H9 (cell line): ENCODE measurements around the gene P2RX6. TPM values are rescaled to one million over a fixed set of nuclear protein-coding genes. Genes with fewer than 3 reads are reported as not detected.

ENCODE experiments used
- DNase-seq: peaks from one replicate; pipeline ENCODE4 v3.0.0-alpha.2; 2017
- H2AFZ ChIP-seq: one replicate; pipeline ENCODE4 v1.6.1; 2013; ENCODE audit warnings: mild to moderate bottlenecking, low read length, control low read depth, moderate library complexity
- H2AK5ac ChIP-seq: 2 replicates; pipeline ENCODE4 v1.6.1; 2013; ENCODE audit warnings: low read length, control low read depth, mixed read lengths; ENCODE audit not compliant: insufficient read length
- H2BK120ac ChIP-seq: one replicate; pipeline ENCODE4 v1.6.1; 2013; ENCODE audit warnings: low read depth, mild to moderate bottlenecking, low read length, control low read depth, inconsistent platforms; ENCODE audit not compliant: poor library complexity, severe bottlenecking
- H2BK12ac ChIP-seq: 2 replicates; pipeline ENCODE4 v1.6.1; 2013; ENCODE audit warnings: low read length, control low read depth, mixed read lengths, low read depth; ENCODE audit not compliant: insufficient read length
- H2BK15ac ChIP-seq: 2 replicates; pipeline ENCODE4 v1.6.1; 2013; ENCODE audit warnings: low read depth, low read length, control low read depth
- H2BK20ac ChIP-seq: one replicate; pipeline ENCODE4 v1.6.1; 2013; ENCODE audit warnings: low read depth, mild to moderate bottlenecking, low read length, control low read depth, inconsistent platforms; ENCODE audit not compliant: poor library complexity, severe bottlenecking
- H2BK5ac ChIP-seq: 2 replicates; pipeline ENCODE4 v1.6.1; 2013; ENCODE audit warnings: low read length, control low read depth, mixed read lengths; ENCODE audit not compliant: insufficient read length
- H3K14ac ChIP-seq: 2 replicates; pipeline ENCODE4 v1.6.1; 2013; ENCODE audit warnings: low read length, control low read depth; ENCODE audit not compliant: insufficient read depth
- H3K18ac ChIP-seq: 2 replicates; pipeline ENCODE4 v1.6.1; 2013; ENCODE audit warnings: low read depth, mild to moderate bottlenecking, mixed read lengths, low read length, control low read depth; ENCODE audit not compliant: insufficient read length
- H3K23ac ChIP-seq: 2 replicates; pipeline ENCODE4 v1.6.1; 2013; ENCODE audit warnings: low read length, control low read depth, mixed read lengths, low read depth; ENCODE audit not compliant: insufficient read length
- H3K23me2 ChIP-seq: 2 replicates; pipeline ENCODE4 v1.6.1; 2013; ENCODE audit warnings: low read depth, mild to moderate bottlenecking, mixed read lengths, low read length, control low read depth; ENCODE audit not compliant: insufficient read length, poor library complexity, severe bottlenecking
- H3K27ac ChIP-seq: 2 replicates; pipeline ENCODE4 v1.5.1; 2013; ENCODE audit warnings: low read length, control low read depth, mixed read lengths, low read depth; ENCODE audit not compliant: insufficient read length
- H3K27me3 ChIP-seq: 2 replicates; pipeline ENCODE4 v1.6.1; 2013; ENCODE audit warnings: low read length, control low read depth, inconsistent platforms; ENCODE audit not compliant: insufficient read depth
- H3K4ac ChIP-seq: 2 replicates; pipeline ENCODE4 v1.6.1; 2013; ENCODE audit warnings: low read depth, mild to moderate bottlenecking, control low read depth, inconsistent platforms, low read length, moderate library complexity
- H3K4me1 ChIP-seq: 2 replicates; pipeline ENCODE4 v1.6.1; 2013; ENCODE audit warnings: low read length, control low read depth, inconsistent platforms; ENCODE audit not compliant: insufficient read depth
- H3K4me2 ChIP-seq: 2 replicates; pipeline ENCODE4 v1.6.1; 2013; ENCODE audit warnings: low read length, control low read depth, mixed read lengths; ENCODE audit not compliant: insufficient read length, insufficient read depth
- H3K56ac ChIP-seq: 2 replicates; pipeline ENCODE4 v1.6.1; 2013; ENCODE audit warnings: low read depth, mild to moderate bottlenecking, mixed read lengths, low read length, control low read depth; ENCODE audit not compliant: insufficient read length
- H3K79me1 ChIP-seq: 2 replicates; pipeline ENCODE4 v1.6.1; 2013; ENCODE audit warnings: low read depth, mild to moderate bottlenecking, moderate library complexity, low read length, control low read depth, inconsistent platforms; ENCODE audit not compliant: insufficient read depth, poor library complexity, severe bottlenecking
- H3K79me2 ChIP-seq: 2 replicates; pipeline ENCODE4 v1.6.1; 2013; ENCODE audit warnings: low read length, control low read depth, inconsistent platforms; ENCODE audit not compliant: insufficient read depth
- H3K9ac ChIP-seq: 2 replicates; pipeline ENCODE4 v1.6.1; 2013; ENCODE audit warnings: low read length, control low read depth, mixed read lengths; ENCODE audit not compliant: insufficient read length; ENCODE audit errors: extremely low read depth
- H3K9me3 ChIP-seq: one replicate; pipeline ENCODE4 v1.6.1; 2013; ENCODE audit warnings: low read depth, low read length, inconsistent platforms; ENCODE audit not compliant: control insufficient read depth
- H3T11ph ChIP-seq: one replicate; pipeline ENCODE4 v1.6.1; 2013; ENCODE audit warnings: mild to moderate bottlenecking, low read length, control low read depth, inconsistent platforms
- H4K20me1 ChIP-seq: one replicate; pipeline ENCODE4 v1.6.1; 2013; ENCODE audit not compliant: control insufficient read depth, insufficient read length, insufficient read depth
- H4K5ac ChIP-seq: 2 replicates; pipeline ENCODE4 v1.6.1; 2013; ENCODE audit warnings: low read depth, mild to moderate bottlenecking, mixed read lengths, low read length, control low read depth; ENCODE audit not compliant: insufficient read length
- H4K8ac ChIP-seq: replicated peaks from 2 replicates; pipeline ENCODE4 v1.6.1; 2013; ENCODE audit warnings: low read length, control low read depth, mixed read lengths, low read depth; ENCODE audit not compliant: insufficient read length
- H4K91ac ChIP-seq: 2 replicates; pipeline ENCODE4 v1.6.1; 2013; ENCODE audit warnings: low read depth, mild to moderate bottlenecking, moderate library complexity, mixed read lengths, low read length, control low read depth; ENCODE audit not compliant: insufficient read length
- H3K27ac Mint-ChIP-seq, 3 experiments: 2 replicates in 2 of 3; 3 replicates in 1 of 3; pipeline ENCODE4 v1.8.0; 2020 to 2021; ENCODE audit warnings: mixed read lengths in 3 of 3, mild to moderate bottlenecking in 1 of 3, moderate library complexity in 1 of 3
- H3K27me3 Mint-ChIP-seq: 2 replicates; pipeline ENCODE4 v1.8.0; 2021; ENCODE audit warnings: low read depth, mild to moderate bottlenecking, moderate library complexity, mixed read lengths
- H3K36me3 Mint-ChIP-seq, 3 experiments: 2 replicates in 2 of 3; 3 replicates in 1 of 3; pipeline ENCODE4 v1.8.0; 2020 to 2021; ENCODE audit warnings: low read depth in 3 of 3, mixed read lengths in 3 of 3; ENCODE audit not compliant: insufficient read depth in 1 of 3
- H3K4me1 Mint-ChIP-seq, 2 experiments: 2 replicates each; pipeline ENCODE4 v1.8.0; 2020; ENCODE audit warnings: mixed read lengths in 2 of 2
- H3K4me3 Mint-ChIP-seq, 2 experiments: 2 replicates in 1 of 2; 3 replicates in 1 of 2; pipeline ENCODE4 v1.8.0; 2020 to 2021; ENCODE audit warnings: mild to moderate bottlenecking in 2 of 2, mixed read lengths in 2 of 2, moderate library complexity in 1 of 2
- H3K9me3 Mint-ChIP-seq, 2 experiments: 2 replicates in 1 of 2; 3 replicates in 1 of 2; pipeline ENCODE4 v1.8.0; 2020; ENCODE audit warnings: mild to moderate bottlenecking in 2 of 2, mixed read lengths in 2 of 2, moderate library complexity in 1 of 2
- WGBS: extraction: QIAGEN DNeasy Blood & Tissue Kit; methylation state at CpG from one replicate; pipeline ENCODE4 v1.1.7; 2013; ENCODE audit warnings: missing lambda C conversion rate, low lambda C conversion rate, mixed read lengths; ENCODE audit not compliant: insufficient read length; ENCODE audit errors: extremely low coverage; 5-methylcytosine and 5-hydroxymethylcytosine counted together
- total RNA-seq: library from RNA; stranded (reverse); gene quantifications from 2 replicates; pipeline ENCODE4 v1.2.1, GENCODE V29; 2021
- TF ChIP-seq, protein P1 (sequence below): fragments of 200-600 bp; sonication (generic); conservative IDR thresholded peaks from 3 replicates; pipeline ENCODE4 v1.8.0; 2021; ENCODE audit warnings: antibody characterized with exemption, mild to moderate bottlenecking

The P2RX6 gene
- total RNA-seq, 1 experiment from 2014 or later, result not detected

DNA sequence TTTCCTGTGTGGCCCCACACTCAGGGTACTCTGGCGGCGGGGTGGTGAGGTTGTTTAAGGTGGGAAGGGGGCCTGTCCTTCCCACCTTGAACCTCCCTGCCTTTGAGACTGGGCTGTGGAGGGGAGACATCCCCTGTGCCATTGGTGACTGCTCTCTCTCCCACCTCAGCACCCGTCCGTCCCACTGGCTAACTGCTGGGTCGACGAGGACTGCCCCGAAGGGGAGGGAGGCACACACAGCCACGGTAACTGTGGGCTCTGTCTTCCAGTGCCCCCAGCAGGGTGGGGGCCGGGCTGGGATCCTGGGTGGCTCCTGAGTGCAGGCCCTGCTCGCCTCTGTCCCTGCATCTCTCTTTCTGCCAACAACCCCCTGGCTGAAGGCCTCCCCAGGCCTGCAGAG lies 7.5 kb downstream of the P2RX6 start:
- H3K4me1 Mint-ChIP-seq, result peaks cover 3 to 10% of the 10 kb centered on the region in 2 experiments; a peak in 3 of 4 replicates
- Histone ChIP-seq H3K9me3 (no peaks in the 10 kb centered on the region), H3K79me1 (no peaks in the 10 kb centered on the region), H3K27me3 (no peaks in the 10 kb centered on the region), H2AFZ (no peak overlapping the region), H3K27ac (no peak overlapping the region), H2BK120ac (no peak overlapping the region), H3K4ac (no peak overlapping the region), H2BK15ac (no peak overlapping the region), H3K18ac (no peak overlapping the region), H3K23me2 (no peaks in the 10 kb centered on the region), H2BK20ac (no peak overlapping the region), H2BK5ac (no peak overlapping the region), H4K8ac (no peak overlapping the region), H3K4me1 (no peaks in the 10 kb centered on the region), H2AK5ac (no peak overlapping the region), H3T11ph (no peak overlapping the region), H4K20me1 (no peaks in the 10 kb centered on the region), H3K23ac (no peak overlapping the region), H4K5ac (no peak overlapping the region), H3K56ac (no peak overlapping the region), H3K14ac (no peak overlapping the region), H3K4me2 (no peak overlapping the region), H3K9ac (no peak overlapping the region), H2BK12ac (no peak overlapping the region), H3K79me2 (no peaks in the 10 kb centered on the region), H4K91ac (no peak overlapping the region)
- peaks cover 11% of the 10 kb centered on the region for H3K27me3 Mint-ChIP-seq
- peaks cover 6 to 8% of the 10 kb centered on the region in 2 experiments; a peak in 4 of 5 replicates for H3K9me3 Mint-ChIP-seq
- no peaks in the 10 kb centered on the region for H3K36me3 Mint-ChIP-seq
- DNase-seq, result no peak
- no peak overlapping the region for H3K27ac Mint-ChIP-seq
- no CpG with 5 or more reads among the region's 10 CpGs for WGBS
- no peak overlapping the region for H3K4me3 Mint-ChIP-seq
- TF ChIP-seq, protein P1, sequence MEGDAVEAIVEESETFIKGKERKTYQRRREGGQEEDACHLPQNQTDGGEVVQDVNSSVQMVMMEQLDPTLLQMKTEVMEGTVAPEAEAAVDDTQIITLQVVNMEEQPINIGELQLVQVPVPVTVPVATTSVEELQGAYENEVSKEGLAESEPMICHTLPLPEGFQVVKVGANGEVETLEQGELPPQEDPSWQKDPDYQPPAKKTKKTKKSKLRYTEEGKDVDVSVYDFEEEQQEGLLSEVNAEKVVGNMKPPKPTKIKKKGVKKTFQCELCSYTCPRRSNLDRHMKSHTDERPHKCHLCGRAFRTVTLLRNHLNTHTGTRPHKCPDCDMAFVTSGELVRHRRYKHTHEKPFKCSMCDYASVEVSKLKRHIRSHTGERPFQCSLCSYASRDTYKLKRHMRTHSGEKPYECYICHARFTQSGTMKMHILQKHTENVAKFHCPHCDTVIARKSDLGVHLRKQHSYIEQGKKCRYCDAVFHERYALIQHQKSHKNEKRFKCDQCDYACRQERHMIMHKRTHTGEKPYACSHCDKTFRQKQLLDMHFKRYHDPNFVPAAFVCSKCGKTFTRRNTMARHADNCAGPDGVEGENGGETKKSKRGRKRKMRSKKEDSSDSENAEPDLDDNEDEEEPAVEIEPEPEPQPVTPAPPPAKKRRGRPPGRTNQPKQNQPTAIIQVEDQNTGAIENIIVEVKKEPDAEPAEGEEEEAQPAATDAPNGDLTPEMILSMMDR, result no peak
